ENCODE measurements around the gene CLEC16A. TPM values are rescaled to one million over a fixed set of nuclear protein-coding genes. Genes with fewer than 3 reads are reported as not detected.

CLEC16A gene
- total RNA-seq, 4 donors from 2014 or later, result 7.6 to 65.6 (median 28.0) TPM

GRCh38 chr16:11204513-11205047, 260.2 kb downstream of the CLEC16A start:
- Histone ChIP-seq H3K4me1 (no peaks in the 10 kb centered on the region), H3K27me3 (no peaks in the 10 kb centered on the region), H3K9me3 (no peaks in the 10 kb centered on the region), H3K4me3 (no peak overlapping the region), H3K36me3 (no peaks in the 10 kb centered on the region), H3K27ac (no peak overlapping the region)
- intact Hi-C loops (cut with DNase I; ENCODE audit: low total_unique reads), result no loop called here
- DNase-seq, result no peak
- TF ChIP-seq POLR2A (IDR thresholded peaks at IDR 0.05), result no peak
- TF ChIP-seq CTCF (IDR thresholded peaks at IDR 0.05), result no peak

GRCh38 chr16:11205065-11205699, 260.8 kb downstream of the CLEC16A start:
- Histone ChIP-seq H3K9me3 (no peaks in the 10 kb centered on the region), H3K4me1 (no peaks in the 10 kb centered on the region), H3K27me3 (no peaks in the 10 kb centered on the region), H3K27ac (no peak overlapping the region), H3K4me3 (no peak overlapping the region), H3K36me3 (no peaks in the 10 kb centered on the region)
- TF ChIP-seq CTCF (IDR thresholded peaks at IDR 0.05) (no peak), POLR2A (IDR thresholded peaks at IDR 0.05) (no peak)
- DNase-seq, result no peak
- intact Hi-C loops (cut with DNase I; ENCODE audit: low total_unique reads), result no loop called here

GRCh38 chr16:11205754-11206581, 261.6 kb downstream of the CLEC16A start:
- Histone ChIP-seq H3K36me3 (no peaks in the 10 kb centered on the region), H3K4me1 (no peaks in the 10 kb centered on the region), H3K27me3 (no peaks in the 10 kb centered on the region), H3K27ac (no peak overlapping the region), H3K4me3 (no peak overlapping the region), H3K9me3 (no peaks in the 10 kb centered on the region)
- TF ChIP-seq CTCF (IDR thresholded peaks at IDR 0.05) (no peak), POLR2A (IDR thresholded peaks at IDR 0.05) (no peak)
- intact Hi-C loops (cut with DNase I; ENCODE audit: low total_unique reads), result no loop called here
- no peak for DNase-seq

GRCh38 chr16:11207646-11208045, 263.3 kb downstream of the CLEC16A start:
- no peak for DNase-seq
- Histone ChIP-seq H3K27ac (no peak overlapping the region), H3K36me3 (no peaks in the 10 kb centered on the region), H3K4me1 (no peaks in the 10 kb centered on the region), H3K9me3 (no peaks in the 10 kb centered on the region), H3K4me3 (no peak overlapping the region), H3K27me3 (no peaks in the 10 kb centered on the region)
- intact Hi-C loops (cut with DNase I; ENCODE audit: low total_unique reads), result no loop called here
- TF ChIP-seq POLR2A (IDR thresholded peaks at IDR 0.05), result no peak
- no peak for TF ChIP-seq CTCF (IDR thresholded peaks at IDR 0.05)
